IPS-18c (cell line): Measurements from ENCODE around the gene NPPA.
"Not testable (repeated sequence)": the region's sequence is repeated elsewhere in the genome, so short reads cannot be mapped to it uniquely, and the experiment has no call there.

ENCODE experiments used
- H3K4me3 ChIP-seq: 2 replicates; pipeline ENCODE4 v1.7.0; 2013; ENCODE audit warnings: low read depth, mild to moderate bottlenecking, low read length, moderate library complexity; ENCODE audit not compliant: insufficient read depth
- H3K9me3 ChIP-seq: one replicate; pipeline ENCODE4 v1.6.1; 2013; ENCODE audit warnings: mild to moderate bottlenecking, low read length, moderate library complexity; ENCODE audit not compliant: control insufficient read depth, insufficient read depth

The NPPA gene

GRCh38 chr1:11847667-11848372 lies at the start of gene NPPA:
TSS of gene NPPA (minus strand) at chr1:11847783. CDS start at chr1:11847684, 99 bp downstream.
- Histone ChIP-seq H3K9me3 (no peaks in the 10 kb centered on the region), H3K4me3 (no peak within 1 kb of the TSS)

- not testable (repeated sequence) for H3K9me3 ChIP-seq, H3K4me3 ChIP-seq
Observed at GRCh38 chr1:11894501-11894900, 46.9 kb upstream of the NPPA start.

GRCh38 chr1:11893907-11894251 lies 46.3 kb upstream of the NPPA start:
- H3K4me3 ChIP-seq: no peak overlapping the region
- H3K9me3 ChIP-seq: no peaks in the 10 kb centered on the region

DNA sequence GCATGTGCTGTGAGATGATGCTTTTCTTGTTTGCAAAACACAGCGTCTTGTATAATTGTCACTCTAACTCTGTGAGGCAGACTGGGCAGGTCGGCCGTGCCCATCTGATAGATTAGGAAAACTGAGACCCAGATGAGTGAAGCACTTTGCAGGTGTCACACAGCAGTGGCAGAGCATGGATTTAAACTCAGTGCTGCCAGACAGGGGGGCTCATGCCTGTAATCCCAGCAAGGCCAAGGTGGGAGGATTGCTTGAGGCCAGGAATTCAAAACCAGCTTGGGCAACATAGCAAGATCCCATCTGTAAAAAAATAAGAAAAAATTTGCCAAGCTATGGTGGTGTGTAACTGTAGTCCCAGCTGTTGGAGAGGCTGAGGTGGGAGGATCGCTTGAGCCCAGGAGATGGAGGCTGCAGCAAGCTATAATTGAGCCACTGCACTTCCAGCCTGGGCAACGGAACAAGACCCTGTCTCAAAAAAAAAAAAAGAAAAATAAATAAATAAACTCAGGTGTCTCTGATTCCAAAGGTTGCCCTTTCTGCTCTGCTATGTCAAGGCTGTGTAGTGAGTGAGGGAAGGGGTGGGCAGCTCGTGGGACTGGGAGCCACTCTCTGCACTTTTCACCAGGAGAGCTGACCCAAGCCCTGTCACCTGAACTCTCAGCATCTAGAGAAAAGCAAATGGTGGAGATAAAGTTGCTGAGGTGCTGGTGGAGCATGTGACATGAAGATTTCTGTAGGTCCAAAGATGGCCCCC lies 44.0 kb upstream of the NPPA start:
- H3K9me3 ChIP-seq: no peaks in the 10 kb centered on the region
- H3K4me3 ChIP-seq: no peak overlapping the region

DNA sequence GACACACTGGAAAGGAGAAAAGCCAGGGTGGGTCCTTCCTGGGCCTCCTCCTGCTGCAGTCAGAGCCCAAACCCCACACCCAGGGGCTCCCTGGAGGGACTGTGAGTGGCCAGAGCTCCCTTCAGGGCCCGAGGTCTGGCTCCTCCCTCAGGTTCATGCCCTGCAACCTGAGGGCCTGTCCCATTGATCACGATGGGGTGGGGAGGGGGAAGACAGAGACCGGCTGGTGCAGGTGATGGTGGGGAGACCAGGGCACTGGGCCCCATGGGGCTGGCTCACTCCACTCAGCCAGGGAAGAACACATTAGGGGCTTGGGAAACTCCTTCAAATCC lies 41.3 kb upstream of the NPPA start:
- no peaks in the 10 kb centered on the region for H3K9me3 ChIP-seq
- H3K4me3 ChIP-seq: no peak overlapping the region

- H3K9me3 ChIP-seq: no peaks in the 10 kb centered on the region
Observed at GRCh38 chr1:11888206-11888876, 40.8 kb upstream of the NPPA start.

DNA sequence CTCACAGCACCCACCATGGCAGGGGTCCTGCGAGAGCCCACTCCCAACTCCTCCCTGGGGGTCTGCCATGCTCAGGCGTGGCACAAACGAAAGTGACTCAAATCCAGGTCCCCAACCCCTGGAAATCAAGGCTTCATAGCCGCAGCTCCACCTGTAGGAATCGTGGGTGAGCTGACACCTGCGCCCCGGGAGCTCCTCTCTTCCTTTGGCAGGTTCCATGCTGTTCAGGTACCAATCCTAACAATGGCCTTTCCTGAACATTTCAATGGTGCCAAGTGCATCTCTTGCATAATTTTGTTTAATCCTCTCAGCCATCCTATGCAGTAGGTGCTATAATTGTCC lies 40.1 kb upstream of the NPPA start:
- Histone ChIP-seq H3K4me3 (no peak overlapping the region), H3K9me3 (no peaks in the 10 kb centered on the region)

More at GRCh38 chr1:11888206-11888876, 40.8 kb upstream of the NPPA start:
- H3K4me3 ChIP-seq: no peak overlapping the region

GRCh38 chr1:11886986-11887665 lies 39.5 kb upstream of the NPPA start:
- no peak overlapping the region for H3K4me3 ChIP-seq
- no peaks in the 10 kb centered on the region for H3K9me3 ChIP-seq

GRCh38 chr1:11885916-11886315 lies 38.3 kb upstream of the NPPA start:
- H3K9me3 ChIP-seq: no peaks in the 10 kb centered on the region
- no peak overlapping the region for H3K4me3 ChIP-seq

GRCh38 chr1:11882814-11883538 lies 35.4 kb upstream of the NPPA start:
- no peak overlapping the region for H3K4me3 ChIP-seq
- H3K9me3 ChIP-seq: peaks cover 2% of the 10 kb centered on the region

DNA sequence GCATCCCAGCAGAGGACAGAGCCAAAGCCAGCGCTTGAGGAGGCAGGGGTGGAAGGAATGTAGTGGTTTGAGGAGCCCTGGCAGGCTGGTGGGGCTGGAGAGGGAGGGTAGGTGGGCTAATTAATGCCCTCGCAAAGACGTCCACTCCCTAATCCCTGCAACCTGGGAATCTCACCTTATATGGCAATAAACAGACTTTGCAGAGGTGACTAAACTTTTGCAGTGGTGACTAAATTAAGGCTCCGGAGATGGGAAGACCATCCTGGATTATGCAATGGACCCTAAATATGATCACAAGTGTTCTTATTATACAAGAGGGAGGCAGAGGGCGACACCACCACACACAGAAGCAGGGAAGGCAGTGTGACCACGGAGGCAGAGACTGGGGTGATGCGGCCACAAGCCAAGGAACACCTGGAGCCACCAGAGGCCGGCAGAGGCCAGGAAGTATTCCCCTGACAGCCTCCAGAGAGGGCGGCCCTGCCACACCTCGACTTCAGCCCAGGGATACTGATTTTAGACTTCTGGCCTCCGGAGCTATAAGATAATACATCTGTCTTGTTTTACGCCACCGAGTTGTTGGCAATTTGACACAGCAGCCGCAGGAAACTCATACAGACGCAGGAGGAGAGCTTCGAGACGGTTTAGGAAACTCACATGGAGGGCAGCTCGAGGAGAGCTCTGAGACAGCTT lies 34.3 kb upstream of the NPPA start:
- H3K9me3 ChIP-seq: peaks cover 2% of the 10 kb centered on the region

DNA sequence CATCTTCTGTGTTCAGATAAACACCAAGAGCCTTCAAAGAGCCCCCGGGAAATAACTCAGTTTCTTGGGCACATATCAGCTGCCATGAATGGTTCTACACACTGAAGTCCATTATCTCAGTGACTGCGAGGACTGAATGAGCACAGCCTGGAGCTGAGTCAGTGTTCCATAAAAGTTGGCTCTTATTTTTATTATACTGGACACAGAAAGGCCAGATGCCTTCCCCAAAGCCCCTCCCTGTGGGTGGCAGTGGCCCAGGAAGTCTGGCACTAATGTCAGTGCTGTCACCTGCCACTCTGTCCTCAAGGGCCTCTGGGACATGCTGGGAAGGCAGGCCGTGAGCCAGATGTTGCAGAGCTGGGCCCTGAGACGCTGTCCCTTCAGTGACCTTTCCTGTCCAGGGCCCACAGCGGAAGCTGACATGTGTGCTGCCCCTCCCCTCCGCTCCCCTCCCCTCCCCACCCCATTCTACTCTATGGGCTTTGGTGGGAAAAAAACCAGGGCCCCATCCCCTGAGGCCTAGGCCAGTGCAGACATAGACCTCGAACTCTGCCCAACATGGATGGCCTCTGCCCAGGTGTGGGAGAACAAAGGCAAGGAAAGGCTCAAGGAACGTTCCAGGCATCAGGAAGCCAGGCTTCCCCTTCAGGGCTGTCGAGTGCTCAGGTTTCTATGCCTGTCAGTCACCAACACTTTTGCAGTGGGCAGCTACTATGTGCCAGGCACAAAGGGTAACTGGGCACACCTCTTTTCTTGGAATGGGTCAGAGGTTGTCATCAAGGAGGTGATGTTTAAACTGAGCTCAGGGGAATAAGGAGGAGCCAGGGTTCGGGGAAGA lies 33.5 kb upstream of the NPPA start:
- Histone ChIP-seq H3K9me3 (peaks cover 2% of the 10 kb centered on the region), H3K4me3 (no peak overlapping the region)

More for the DNA sequence above, 34.3 kb upstream of the NPPA start:
- no peak overlapping the region for H3K4me3 ChIP-seq

- H3K4me3 ChIP-seq: no peak overlapping the region
- H3K9me3 ChIP-seq: peaks cover 2% of the 10 kb centered on the region
Observed at GRCh38 chr1:11880181-11880575, 32.6 kb upstream of the NPPA start.

DNA sequence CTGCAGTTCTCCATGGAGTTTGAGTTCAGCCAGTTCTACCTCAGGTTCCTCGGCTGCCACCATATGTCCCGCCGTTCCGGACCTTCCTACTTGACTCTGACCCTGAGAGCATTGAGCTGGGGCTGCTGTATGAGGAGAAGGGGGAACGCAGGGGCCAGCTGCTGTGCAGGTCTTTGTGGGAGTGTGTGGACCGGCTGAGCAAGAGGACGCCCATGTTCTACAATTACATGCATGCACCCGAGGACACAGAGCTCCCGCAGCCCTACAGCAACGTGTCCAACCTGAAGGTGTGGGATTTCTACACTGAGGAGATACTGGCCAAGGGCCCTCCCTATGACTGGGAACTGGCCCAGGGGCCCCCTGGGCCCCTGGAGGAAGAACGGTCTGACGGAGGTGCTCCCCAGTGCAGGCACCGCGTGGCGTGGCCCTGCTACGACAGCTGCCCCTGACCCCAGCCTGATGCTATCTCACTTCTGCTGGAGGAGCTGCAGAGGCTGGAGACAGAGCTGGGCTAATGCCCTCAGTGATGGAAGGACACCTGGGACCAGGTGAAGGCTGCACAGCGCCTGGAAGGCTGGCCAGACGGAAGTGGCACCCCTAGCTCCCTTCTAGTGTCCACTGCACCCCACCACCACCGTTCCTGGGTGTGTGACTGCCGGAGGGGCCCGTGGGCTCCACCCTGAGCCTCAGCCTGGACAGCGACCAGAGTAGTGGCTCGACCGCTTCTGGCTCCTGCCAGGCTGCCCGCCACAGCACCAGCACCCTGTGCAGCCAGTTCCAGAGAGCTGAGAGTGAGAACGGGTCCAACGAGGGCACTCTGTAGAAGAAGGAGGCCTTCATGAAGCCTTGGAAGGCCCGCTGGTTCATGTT lies 32.0 kb upstream of the NPPA start:
- H3K9me3 ChIP-seq: peaks cover 2% of the 10 kb centered on the region

GRCh38 chr1:11878891-11879190 lies 31.3 kb upstream of the NPPA start:
- Histone ChIP-seq H3K9me3 (peaks cover 2% of the 10 kb centered on the region), H3K4me3 (no peak overlapping the region)

More for the DNA sequence above, 32.0 kb upstream of the NPPA start:
- no peak overlapping the region for H3K4me3 ChIP-seq
